Fibroblast of skin of left quadriceps (primary cell): Measurements from ENCODE around the gene PKHD1.
"Not testable (repeated sequence)": the region's sequence is repeated elsewhere in the genome, so short reads cannot be mapped to it uniquely, and the experiment has no call there.

Source experiments
- DNase-seq, 2 experiments: peaks; one replicate each; pipeline ENCODE4 v3.0.0-alpha.2; 2013; ENCODE audit warnings: low read depth in 2 of 2

The PKHD1 gene

DNA sequence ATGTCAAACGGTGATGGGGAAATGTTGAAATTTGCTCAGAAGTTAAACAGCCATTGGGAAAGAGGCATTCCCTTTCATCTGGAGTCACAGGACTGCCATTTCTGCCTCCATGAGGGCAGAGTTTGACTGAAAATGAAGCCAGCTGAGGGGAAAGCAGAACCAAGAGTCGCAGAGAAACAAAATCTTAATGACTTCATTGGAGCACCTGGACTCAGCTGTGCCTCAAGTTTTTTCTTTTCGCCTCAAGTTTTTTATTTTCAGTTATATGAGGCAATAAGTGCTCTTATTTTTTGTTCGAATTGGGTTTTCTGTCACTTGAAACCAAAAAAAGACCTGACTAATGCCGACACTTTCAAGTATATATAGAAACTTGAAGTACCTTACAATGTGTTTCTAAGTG is 161.3 kb downstream of the PKHD1 start:
- no peak for DNase-seq

DNA sequence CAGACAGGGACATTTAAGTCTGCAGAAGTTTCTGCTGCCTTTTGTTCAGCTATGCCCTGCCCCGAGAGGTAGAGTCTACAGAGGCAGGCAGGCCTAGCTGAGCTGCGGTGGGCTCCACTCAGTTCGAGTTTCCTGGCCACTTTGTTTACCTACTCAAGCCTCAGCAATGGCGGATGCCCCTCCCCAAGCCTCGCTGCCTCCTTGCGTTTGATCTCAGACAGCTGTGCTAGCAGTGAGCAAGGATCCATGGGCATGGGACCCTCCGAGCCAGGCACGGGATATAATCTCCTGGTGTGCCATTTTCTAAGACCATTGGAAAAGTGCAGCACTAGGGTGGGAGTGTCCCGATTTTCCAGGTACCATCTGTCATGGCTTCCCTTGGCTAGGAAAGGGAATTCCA is 164.9 kb downstream of the PKHD1 start:
- not testable (repeated sequence) for DNase-seq

DNA sequence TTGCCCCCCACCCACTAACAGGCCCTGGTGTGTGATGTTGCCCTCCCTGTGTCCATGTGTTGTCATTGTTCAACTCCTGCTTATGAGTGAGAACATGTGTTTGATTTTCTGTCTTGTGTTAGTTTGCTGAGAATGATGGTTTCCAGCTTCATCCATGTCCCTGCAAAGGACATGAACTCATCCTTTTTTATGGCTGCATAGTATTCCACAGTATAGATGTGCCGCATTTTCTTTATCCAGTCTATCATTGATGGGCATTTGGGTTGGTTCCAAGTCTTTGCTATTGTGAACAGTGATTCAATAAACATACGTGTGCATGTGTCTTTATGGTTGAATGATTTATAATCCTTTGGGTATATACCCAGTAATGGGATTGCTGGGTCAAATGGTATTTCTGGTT is 169.1 kb downstream of the PKHD1 start:
- DNase-seq, result not testable (repeated sequence)

DNA sequence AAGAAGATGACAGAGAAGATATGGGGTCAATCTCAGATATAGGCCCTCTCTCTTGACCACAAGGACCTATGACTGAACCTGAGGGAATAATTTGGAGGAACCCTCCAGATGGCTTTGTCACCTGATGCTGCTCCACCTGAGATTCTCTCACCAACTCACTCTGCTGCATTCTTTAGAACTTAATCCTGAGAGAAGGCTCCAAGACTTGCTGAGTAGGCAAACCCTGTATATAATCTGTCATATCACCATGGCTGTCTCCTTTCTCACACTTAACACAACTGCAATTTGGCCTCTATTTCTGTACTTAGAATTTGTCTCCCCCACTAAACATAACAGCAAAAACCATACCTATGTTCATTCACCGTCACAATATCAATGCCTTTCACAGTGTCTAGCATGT is 172.3 kb downstream of the PKHD1 start:
- no peak for DNase-seq

DNA sequence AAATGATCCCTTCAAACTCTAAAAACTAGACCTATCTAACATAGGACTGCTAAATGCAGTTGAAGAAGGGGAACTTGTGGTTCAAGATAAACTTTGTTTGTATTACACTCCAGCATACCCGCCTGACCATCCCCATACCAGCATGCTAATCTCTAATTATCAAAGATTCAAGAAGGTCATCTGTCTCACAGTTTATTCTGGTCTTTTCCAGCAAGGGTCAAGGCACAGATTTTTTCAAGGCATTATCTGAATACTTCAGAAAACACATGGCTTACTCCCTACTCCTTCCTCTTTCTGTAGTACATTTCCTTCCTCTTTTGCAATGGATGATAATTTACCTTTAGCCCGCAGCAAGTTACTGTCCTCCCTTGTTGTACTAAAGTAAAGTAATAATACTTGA is 174.1 kb downstream of the PKHD1 start:
- no peak for DNase-seq

DNA sequence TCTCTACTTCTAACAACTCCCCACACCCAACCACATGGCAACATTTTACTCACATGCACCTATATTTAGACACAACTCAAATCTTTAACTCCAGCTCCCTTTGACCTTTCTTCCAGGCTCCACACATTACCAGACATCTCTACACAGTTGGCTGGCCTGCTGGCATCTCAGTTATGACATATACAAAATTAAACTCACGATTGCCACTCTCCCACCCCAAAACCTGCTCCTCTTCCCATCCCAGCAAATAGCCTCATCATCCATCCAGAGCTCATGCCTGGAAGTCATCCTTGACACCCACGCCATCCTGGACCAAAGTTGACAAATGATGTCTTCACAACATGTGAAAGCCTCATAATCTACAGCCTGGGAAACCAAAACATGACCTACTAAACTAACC is 176.6 kb downstream of the PKHD1 start:
- DNase-seq, result no peak

DNA sequence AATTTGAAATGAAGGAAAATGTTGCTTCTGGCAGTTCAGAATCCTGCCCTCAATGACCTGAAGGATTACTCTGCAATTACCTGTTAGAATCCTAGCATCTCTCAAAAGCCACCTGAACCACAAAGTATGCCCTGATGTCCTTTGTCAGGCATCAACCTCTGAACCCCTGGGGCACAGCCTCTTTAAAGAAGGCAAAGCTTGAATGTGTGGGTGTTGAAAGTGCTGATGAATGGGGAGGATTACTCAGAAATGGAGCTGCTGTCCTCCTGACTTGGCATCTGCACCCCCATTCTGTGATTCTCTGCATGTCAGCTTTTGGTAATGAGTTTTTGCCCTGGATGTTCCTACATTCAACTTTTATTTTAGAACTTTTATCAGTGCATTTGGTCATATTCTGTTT is 179.2 kb downstream of the PKHD1 start:
- DNase-seq, result no peak

DNA sequence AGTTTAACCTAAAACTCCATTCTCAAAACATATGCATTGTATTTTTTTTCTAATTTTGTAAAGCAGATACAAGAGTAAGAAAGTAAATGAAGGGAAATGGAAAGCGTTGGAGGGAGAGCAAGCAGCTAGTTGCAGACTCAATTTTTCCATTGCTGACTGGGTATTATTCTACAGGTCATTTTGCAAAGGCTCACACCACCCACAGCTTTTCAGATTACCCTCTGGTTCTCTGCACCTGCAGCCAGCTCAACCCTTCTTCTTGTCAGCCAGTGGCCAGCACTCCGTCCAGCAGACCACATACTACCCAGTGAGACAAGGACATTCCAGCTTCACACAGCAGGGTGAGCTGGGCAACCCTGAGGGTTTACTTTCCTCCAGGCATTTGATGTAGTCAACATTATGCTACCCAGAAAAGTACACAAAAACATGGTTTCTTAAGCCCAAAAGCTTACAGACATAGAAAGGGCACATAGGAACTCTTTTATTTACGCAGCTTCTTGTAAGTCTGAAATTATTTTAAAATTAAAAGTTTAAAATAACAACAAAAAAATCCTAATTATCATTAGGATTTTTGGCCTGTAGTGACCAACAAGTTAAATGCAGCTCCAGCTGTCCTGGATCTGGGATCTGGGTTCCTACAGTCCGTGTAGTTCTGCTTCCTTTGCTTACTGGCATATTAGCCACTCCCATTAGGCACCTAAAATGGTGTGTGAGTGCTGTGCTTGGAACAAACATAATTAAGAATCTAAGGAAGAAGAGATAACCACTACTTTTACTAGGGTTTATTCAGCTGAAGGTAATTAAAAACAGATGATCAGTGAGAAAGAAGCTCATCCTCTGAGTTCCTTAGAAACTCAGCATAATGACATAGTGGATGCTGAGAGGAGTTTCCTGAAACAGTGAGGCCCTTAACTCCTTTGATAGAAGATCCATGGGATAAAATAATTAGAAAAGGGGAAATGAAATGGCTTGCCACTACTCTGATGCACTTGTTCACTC is 185.3 kb downstream of the PKHD1 start:
- DNase-seq, result no peak

DNA sequence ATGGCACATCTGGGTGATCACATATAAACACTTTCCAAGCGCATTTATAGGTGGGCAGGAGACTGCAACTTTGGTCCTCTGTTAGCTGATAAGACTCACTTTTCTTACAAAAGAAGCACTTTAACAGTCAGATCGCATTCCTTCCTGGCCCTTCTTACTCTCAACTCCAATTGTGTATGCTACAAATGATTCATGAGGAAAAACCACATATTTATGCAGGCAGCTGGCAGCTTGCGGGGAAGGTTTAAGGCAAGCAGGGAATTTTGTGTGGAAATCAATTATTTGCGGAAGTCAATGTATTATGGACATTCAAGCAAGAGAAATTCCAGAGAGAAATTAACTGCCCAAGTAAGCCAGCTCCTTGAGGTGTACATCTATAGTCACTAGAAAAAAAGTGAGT is 194.0 kb downstream of the PKHD1 start:
- DNase-seq, result no peak

DNA sequence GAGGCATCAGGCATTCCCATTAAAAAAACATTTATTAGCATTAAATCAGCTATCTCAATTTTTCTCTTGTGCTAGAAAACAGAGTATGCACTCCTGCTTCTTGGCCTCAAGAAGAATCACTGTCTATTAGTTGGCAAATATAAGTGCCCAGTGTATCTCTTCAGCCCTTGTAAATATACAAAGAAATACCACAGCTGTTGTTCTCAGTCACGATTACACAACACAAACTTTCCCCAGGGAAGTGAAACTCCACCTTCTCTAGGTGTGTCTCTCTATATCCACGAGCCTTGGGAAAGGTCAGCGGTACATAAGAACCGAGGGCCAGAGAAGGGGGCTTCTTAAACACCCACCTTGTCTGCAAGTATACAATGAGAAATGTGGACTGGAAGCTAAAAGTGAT is 194.7 kb downstream of the PKHD1 start:
- DNase-seq, result no peak

DNA sequence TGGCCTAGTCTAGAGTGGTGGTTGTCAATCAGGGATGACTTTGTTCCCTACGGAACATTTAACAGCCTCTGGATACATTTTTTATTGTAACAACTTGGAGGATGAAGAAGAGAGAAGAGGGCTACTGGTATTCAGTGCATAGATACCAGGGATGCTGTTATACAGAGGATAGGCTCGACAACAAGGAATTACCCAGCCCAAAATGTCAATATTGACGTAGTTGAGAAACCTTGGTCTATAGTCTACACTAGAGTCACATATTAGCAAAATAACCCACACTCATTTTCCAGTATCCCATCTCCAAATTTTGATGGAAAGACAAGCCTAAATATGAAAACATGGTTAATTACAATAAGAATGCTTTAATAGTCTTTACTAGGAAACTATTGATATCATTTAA is 195.1 kb downstream of the PKHD1 start:
- no peak for DNase-seq

DNA sequence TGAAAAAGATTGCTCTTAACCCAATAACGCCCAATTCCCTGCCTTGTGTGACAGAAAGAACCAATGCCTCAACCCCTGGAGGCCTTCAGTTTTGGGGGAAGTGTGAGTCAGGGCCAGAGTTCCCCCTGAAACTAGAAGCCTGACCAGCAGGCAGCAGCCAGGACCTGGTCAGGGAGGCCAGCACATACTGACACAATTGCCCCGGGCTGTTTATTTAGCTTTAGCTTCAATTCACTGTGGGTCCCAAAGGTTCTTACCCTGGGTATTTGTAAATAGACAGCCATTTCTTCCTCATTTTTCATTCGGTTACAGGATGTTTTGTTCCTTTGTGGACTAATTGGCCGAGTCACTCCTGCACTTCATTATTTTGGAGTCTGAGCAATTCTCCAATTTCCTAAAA is 195.6 kb downstream of the PKHD1 start:
- no peak for DNase-seq

DNA sequence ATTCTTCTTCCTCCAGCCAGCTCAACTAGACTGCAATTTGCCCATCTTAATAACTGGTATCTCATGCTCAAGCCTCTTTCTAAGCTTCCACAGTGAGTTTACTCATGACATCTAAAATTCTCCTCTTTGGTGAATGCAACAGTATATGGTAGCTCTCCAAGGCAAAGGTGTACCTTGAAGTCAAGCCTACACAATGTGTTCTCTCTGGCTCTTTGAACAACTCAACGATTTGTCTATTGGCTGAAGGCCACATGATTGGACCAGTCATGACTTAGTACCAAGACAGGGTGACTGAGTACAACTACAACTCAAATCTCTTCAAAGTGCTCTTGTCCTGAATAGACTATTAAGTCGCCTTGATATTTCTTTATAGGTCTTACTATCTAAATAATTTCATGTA is 199.6 kb downstream of the PKHD1 start:
- DNase-seq, result no peak

DNA sequence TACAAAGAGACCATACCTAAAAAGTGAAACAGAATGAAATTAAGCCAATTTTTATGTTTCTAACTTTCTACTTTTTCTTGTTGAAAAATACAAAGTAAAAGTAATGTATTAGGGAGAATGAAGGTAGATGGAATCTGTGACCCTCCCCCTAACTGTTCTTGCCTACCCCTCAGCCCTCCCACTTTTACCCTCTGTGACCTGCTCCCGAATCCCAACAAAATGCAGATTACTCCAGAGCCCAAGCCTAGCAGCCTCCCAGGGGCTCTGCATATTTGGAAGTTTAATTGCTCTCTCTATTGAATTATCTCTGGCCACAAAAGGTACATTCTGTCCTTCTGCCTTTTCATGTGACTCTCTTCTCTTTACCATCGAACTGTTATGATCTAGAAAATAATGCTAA is 201.5 kb downstream of the PKHD1 start:
- DNase-seq, result no peak

DNA sequence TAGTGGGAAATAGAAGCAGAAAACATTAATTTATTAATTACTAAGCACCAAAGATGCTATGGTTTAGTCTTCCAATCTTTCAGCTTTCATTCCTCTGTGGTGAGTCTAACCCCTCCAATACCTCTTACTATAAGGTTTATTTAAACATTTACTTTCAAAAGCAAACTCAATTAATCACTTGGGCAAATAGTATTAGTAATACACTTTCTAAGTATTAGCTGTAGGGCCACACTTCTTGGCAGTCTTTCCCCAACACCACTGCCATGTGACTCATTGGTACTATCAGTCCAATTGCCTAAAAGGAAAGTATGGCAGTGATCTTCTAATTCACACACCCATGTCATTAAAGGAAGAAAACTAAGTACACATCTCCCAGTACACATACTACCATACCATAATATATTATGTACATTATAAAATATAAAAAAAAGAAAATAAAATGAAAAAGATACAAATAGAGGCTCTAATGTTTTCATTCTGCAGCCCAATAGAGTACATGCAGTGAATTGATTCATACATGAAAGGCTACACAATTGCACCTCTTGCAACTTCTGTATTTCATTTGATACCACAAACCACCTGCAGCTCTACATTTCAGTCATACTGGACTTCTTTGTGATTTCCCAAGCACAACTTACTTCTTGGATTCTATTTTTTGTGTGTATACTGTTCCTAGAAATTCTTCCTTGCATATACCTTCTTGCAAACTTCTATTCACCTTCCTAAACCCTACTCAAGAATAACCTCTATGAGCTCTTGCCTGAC is 218.6 kb downstream of the PKHD1 start:
- no peak for DNase-seq

DNA sequence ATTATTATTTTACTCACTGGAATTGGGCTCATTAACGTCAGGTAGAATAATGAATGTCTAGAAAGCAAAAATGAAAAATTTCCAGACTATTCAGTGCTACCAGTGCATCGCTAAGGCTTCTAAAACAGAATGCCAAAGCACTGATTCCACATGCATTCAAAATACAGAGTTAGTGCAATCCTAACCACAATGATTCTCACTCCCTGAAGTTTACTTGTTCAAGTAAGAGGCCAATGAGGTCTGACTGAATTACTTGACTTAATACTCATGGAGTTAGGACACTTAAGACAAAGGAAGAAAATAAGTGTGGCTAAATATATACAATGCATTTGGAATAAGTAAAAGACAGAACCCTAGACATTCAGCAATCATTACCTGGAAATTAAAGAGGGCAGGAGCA is 220.5 kb downstream of the PKHD1 start:
- no peak for DNase-seq

DNA sequence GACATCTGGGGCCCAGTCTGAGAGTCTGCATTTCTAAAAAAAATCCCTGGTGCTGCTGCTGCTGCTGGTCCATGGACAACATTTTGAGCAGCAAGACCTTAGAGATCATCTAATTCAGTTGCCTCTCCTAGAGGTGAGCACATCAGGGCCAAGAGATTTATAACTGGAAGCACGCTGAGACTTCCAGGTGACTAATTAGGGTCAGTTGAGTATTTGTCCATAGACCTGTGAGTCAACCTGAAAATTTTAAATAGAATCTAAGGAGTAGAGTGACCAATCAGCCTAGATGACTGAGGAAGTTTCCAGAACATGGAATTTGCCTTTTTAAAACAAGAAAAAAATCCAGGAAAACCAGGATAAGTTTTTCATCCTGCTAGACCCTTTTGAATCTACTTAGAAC is 221.4 kb downstream of the PKHD1 start:
- DNase-seq, result no peak

DNA sequence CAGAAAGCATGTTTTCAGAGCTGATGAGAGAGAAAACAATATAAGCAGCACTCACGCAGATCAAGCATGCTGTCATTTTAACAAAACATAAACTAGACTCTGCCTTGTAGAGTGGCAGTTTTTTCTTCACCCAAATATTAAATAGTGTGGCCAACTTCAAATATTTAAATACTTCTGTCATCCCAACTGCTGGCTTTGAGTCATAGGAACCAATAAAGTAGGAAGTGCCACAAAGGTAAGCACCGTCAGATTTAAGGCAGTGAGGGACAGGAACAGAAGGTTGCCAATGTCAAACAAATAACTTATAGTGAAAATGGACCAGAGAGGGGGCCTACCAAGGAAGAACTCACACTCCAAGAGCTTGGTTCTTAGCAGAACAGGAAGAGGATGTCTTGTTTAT is 222.2 kb downstream of the PKHD1 start:
- DNase-seq, result no peak

DNA sequence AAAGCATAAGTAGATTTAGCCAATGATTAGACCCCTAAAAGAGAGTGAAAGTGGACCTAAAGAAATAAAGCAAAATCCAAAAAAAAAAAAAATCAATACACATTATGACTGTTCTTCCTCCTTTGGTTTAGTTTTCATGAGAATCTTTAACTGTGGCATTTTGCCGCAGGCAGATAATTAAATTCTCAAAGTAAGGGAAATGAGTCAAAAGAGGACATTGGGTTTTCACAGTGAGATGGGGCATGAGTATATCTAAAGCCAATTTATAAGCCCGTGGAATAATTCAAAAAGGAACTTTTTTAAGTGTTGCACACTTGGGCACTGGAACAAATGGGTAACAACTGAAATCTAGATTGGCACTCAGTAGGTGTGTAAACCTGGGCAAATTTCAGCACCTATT is 230.3 kb downstream of the PKHD1 start:
- no peak for DNase-seq

DNA sequence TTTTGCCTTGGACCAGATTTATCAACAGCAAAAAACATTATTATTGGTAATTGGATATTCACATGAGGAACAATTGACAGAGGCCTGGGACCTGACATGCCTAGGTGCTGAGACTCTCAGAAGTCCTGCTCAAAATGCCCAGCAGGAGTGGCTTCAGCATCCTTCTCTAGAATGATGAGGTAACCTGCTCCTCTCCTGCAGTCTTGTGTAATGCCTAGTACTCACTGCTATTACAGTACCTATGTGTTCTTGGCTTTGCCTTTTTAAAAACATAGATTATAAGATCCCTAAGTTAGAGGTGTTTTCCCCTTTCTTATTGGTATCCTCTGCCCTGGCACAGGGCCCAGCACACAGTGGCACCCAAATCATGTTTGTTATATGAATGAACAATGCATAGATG is 230.9 kb downstream of the PKHD1 start:
- no peak for DNase-seq

DNA sequence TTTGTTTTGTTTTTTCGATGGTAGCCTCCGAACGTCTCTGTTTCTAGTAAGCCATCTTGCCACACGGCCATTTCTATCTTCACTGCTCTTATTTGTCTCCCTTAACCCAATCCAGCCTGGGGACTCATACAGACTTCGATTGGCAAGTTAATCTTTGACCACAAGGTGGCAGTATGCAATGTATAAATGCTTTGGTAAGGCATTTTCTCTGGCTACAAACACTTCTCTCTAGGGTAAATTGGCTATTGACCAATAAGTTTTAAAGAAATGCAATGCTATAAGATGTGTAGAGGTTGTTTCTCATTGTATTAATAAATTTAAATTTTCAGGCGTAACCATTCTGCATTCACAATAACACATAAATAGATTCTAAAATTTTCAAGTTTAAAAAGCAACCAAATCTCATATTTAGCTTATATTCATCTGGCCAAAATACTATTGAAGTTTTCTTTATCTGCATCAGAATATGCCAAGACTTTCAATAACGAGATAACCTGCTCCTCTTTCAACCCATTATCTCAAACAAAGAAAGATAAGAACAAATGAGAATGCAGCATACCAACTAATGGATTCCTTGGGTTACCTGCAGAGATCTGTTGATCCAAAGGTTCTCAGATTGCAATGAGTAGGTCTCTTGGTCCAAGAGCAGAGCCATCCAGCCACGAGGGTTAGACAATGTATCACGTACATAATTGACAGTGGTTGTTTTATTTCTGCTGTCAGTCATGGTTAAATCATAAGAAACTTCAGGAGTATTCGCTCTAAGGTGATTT is 231.9 kb downstream of the PKHD1 start:
- DNase-seq, result peak; percentile 5 to 16

DNA sequence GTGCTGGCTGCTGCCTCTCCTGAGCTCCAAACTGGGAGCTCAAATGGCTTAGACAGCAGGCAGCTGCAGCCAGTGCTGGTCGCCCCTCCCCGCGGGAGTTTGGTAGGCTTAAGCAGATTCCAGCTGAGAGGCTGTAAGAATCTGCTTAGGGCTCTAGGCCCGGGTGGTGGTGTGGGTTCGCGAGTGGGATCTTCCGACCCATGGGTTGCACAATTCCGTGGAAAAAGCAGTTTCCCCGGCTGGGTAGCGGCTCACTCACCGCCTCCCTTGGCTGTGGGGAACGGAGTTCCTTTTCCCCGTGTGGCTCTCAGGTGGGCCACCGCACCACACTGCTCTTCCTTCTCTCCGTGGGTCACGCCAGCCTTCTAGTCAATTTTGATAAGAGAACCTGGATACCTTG is 232.5 kb downstream of the PKHD1 start:
- DNase-seq, result no peak
